ENCODE data around the gene MOGAT3. TPM values are rescaled to one million over a fixed set of nuclear protein-coding genes. Genes with fewer than 3 reads are reported as not detected.

MOGAT3 gene
- total and polyA plus RNA-seq, 2 of the 4 experiments (the other 2 are of a cell fraction): not detected

- Histone ChIP-seq H3K27me3 (ENCODE audit: control insufficient read depth, insufficient read depth, low read length) (no peaks in the 10 kb centered on the region), H4K20me1 (ENCODE audit: insufficient read depth, low read length) (peaks cover 8% of the 10 kb centered on the region), H2AFZ (replicated peaks; ENCODE audit: low read length, poor library complexity) (no peak overlapping the region), H2BK5ac (ENCODE audit: low read depth, low read length, poor library complexity, severe bottlenecking) (no peak overlapping the region), H4K91ac (ENCODE audit: insufficient read depth, low read depth, low read length) (no peak overlapping the region), H3K9ac (ENCODE audit: low read depth, low read length) (no peak overlapping the region), H3K9me1 (ENCODE audit: insufficient read depth, low read length) (peaks cover 3% of the 10 kb centered on the region; the same call in 1 of the 2 replicates), H3K27ac (ENCODE audit: insufficient read depth, low read length) (no peak overlapping the region), H4K8ac (ENCODE audit: low read depth in 2 of 2, low read length in 2 of 2) (no peak overlapping the region), H2BK15ac (ENCODE audit: low read depth, low read length) (no peak overlapping the region), H3K4me2 (ENCODE audit: low read depth, low read length) (no peak overlapping the region), H3K4ac (ENCODE audit: low read depth, low read length) (no peak overlapping the region), H2BK20ac (ENCODE audit: low read depth, low read length) (no peak overlapping the region), H3K79me1 (ENCODE audit: low read depth in 1 of 2, low read length in 2 of 2) (peaks cover 14 to 35% of the 10 kb centered on the region in 2 experiments), H3K9me3 (ENCODE audit: control insufficient read depth, insufficient read depth, low read length) (no peaks in the 10 kb centered on the region), H2AK9ac (replicated peaks; ENCODE audit: low read depth, low read length, poor library complexity) (no peak overlapping the region), H4K5ac (ENCODE audit: low read depth, low read length) (no peak overlapping the region), H3K4me1 (ENCODE audit: control insufficient read depth, insufficient read depth, low read length) (no peaks in the 10 kb centered on the region), H2BK120ac (ENCODE audit: low read depth, low read length) (no peak overlapping the region), H3K56ac (ENCODE audit: extremely low read depth, insufficient read depth, low read length) (no peak overlapping the region), H3K4me3 (ENCODE audit: insufficient read depth, low read depth, low read length) (no peak overlapping the region), H2AK5ac (ENCODE audit: low read depth, low read length) (no peak overlapping the region), H3K36me3 (ENCODE audit: control insufficient read depth, insufficient read depth, low read length) (peaks cover 38% of the 10 kb centered on the region), H3K18ac (ENCODE audit: low read depth, low read length) (no peak overlapping the region), H3K23ac (ENCODE audit: low read depth, low read length) (no peak overlapping the region), H3K14ac (replicated peaks; ENCODE audit: low read depth, low read length) (no peak overlapping the region)
- ChIA-PET CTCF (no interaction called here), POLR2A (ENCODE audit: unreplicated experiment) (no interaction called here)
- TF ChIP-seq RAD21 (IDR thresholded peaks at IDR 0.05; ENCODE audit: low read length): no peak
- no peak for TF ChIP-seq POLR2A (IDR thresholded peaks at IDR 0.05; ENCODE audit: low read depth, low read length)
- TF ChIP-seq MAFK (IDR thresholded peaks at IDR 0.05; ENCODE audit: low read depth, low read length): no peak
- TF ChIP-seq NFE2L2 (IDR thresholded peaks at IDR 0.05; ENCODE audit: low read depth, low read length): no peak
- no peak for TF ChIP-seq SMC3 (IDR thresholded peaks at IDR 0.05; ENCODE audit: low read depth, low read length)
- TF ChIP-seq FOS (IDR thresholded peaks at IDR 0.05; ENCODE audit: low read depth, low read length): no peak
- dilution Hi-C loops (cut with HindIII; ENCODE audit: low sequenced_read_pairs, unreplicated experiment) (no loop called here), in situ Hi-C loops (cut with MboI; ENCODE audit: low sequenced_read_pairs) (no loop called here), intact Hi-C loops (cut with micrococcal nuclease) (no loop called here)
- DNase-seq: no peak
- 89% methylated on average over 9 of the region's 15 CpGs; no CpG with 5 or more reads in 1 of the 2 experiments for WGBS, 2 experiments (ENCODE audit: extremely low coverage in 2 of 2, insufficient read length in 1 of 2)
- no TSS peak for BruUV-seq (replicated peaks)
- no peak for ATAC-seq (ENCODE audit: low read depth)
These were observed 22.7 kb upstream of the MOGAT3 start for GRCh38 chr7:101223528-101223927.

Measured in IMR-90 (cell line).